Endothelial cell (in vitro differentiated cells): ENCODE measurements around the gene METAP1D. TPM values are rescaled to one million over a fixed set of nuclear protein-coding genes. Genes with fewer than 3 reads are reported as not detected.

ENCODE experiments used
- DNase-seq: peaks from one replicate; pipeline ENCODE4 v3.0.0; 2021; ENCODE audit warnings: low spot score
- H3K27ac Mint-ChIP-seq: one replicate; pipeline ENCODE4 v1.8.0; 2021; ENCODE audit warnings: mixed read lengths, inconsistent platforms; ENCODE audit not compliant: unreplicated experiment
- H3K27me3 Mint-ChIP-seq: one replicate; pipeline ENCODE4 v1.8.0; 2021; ENCODE audit warnings: mild to moderate bottlenecking, moderate library complexity, mixed read lengths, inconsistent platforms; ENCODE audit not compliant: unreplicated experiment
- H3K36me3 Mint-ChIP-seq: one replicate; pipeline ENCODE4 v1.8.0; 2021; ENCODE audit warnings: mild to moderate bottlenecking, low read depth, mixed read lengths, inconsistent platforms; ENCODE audit not compliant: unreplicated experiment
- H3K4me1 Mint-ChIP-seq: one replicate; pipeline ENCODE4 v1.8.0; 2021; ENCODE audit warnings: mild to moderate bottlenecking, mixed read lengths, inconsistent platforms; ENCODE audit not compliant: unreplicated experiment
- H3K4me3 Mint-ChIP-seq: one replicate; pipeline ENCODE4 v1.8.0; 2021; ENCODE audit warnings: mild to moderate bottlenecking, mixed read lengths, inconsistent platforms; ENCODE audit not compliant: unreplicated experiment
- H3K9me3 Mint-ChIP-seq: one replicate; pipeline ENCODE4 v1.8.0; 2021; ENCODE audit warnings: mixed read lengths, inconsistent platforms; ENCODE audit not compliant: unreplicated experiment
- CTCF ChIP-seq: fragments of 200-600 bp; sonication (generic); IDR thresholded peaks from one replicate; pipeline ENCODE4 v1.5.0; 2021; ENCODE audit warnings: antibody characterized with exemption; ENCODE audit not compliant: unreplicated experiment
- total RNA-seq: library from RNA; stranded (reverse); fragmentation: NEBNext Ultra II Directional; extraction: Animal tissue kit (Norgen Biotek cat#: 25700); gene quantifications from one replicate; pipeline ENCODE4 v1.2.1, GENCODE V29; 2021; ENCODE audit not compliant: unreplicated experiment

The METAP1D gene
- total RNA-seq, 1 donor from 2014 or later = 3.6 TPM

- Mint-ChIP-seq H3K4me1 (peaks cover 34% of the 10 kb centered on the region), H3K27me3 (peaks cover 43% of the 10 kb centered on the region), H3K9me3 (no peaks in the 10 kb centered on the region), H3K36me3 (peaks cover 8% of the 10 kb centered on the region), H3K27ac (no peak overlapping the region), H3K4me3 (no peak overlapping the region)
- TF ChIP-seq CTCF = no peak
- DNase-seq = no peak
Observed at GRCh38 chr2:172090044-172090961, 90.5 kb downstream of the METAP1D start.

GRCh38 chr2:172091000-172091641, 91.4 kb downstream of the METAP1D start:
- no peak for DNase-seq
- Mint-ChIP-seq H3K36me3 (peaks cover 8% of the 10 kb centered on the region), H3K27me3 (peaks cover 44% of the 10 kb centered on the region), H3K4me1 (peaks cover 33% of the 10 kb centered on the region), H3K27ac (no peak overlapping the region), H3K4me3 (no peak overlapping the region), H3K9me3 (no peaks in the 10 kb centered on the region)
- TF ChIP-seq CTCF = no peak

GRCh38 chr2:172091761-172092566, 92.2 kb downstream of the METAP1D start:
- Mint-ChIP-seq H3K9me3 (no peaks in the 10 kb centered on the region), H3K27ac (no peak overlapping the region), H3K27me3 (peaks cover 43% of the 10 kb centered on the region), H3K4me3 (no peak overlapping the region), H3K4me1 (peaks cover 31% of the 10 kb centered on the region), H3K36me3 (peaks cover 8% of the 10 kb centered on the region)
- no peak for TF ChIP-seq CTCF
- no peak for DNase-seq

- Mint-ChIP-seq H3K9me3 (no peaks in the 10 kb centered on the region), H3K36me3 (peaks cover 8% of the 10 kb centered on the region), H3K4me3 (no peak overlapping the region), H3K4me1 (peaks cover 25% of the 10 kb centered on the region), H3K27ac (no peak overlapping the region), H3K27me3 (peaks cover 47% of the 10 kb centered on the region)
- no peak for DNase-seq
- no peak for TF ChIP-seq CTCF
Observed at GRCh38 chr2:172092716-172093415, 93.1 kb downstream of the METAP1D start.
